HG03575 (cell line): ENCODE measurements around the gene EIF3I.

ENCODE experiments used
- ATAC-seq: cut with Tn5 transposase; IDR thresholded peaks from one replicate; pipeline ENCODE4 v1.9.1; 2021; ENCODE audit not compliant: unreplicated experiment, insufficient number of reproducible peaks, low FRiP score; ENCODE audit errors: extremely low read depth

Gene EIF3I

GRCh38 chr1:32223683-32224082, 1.5 kb downstream of the EIF3I start:
- ATAC-seq = no peak

- ATAC-seq = no peak
These were observed 2.1 kb downstream of the EIF3I start for GRCh38 chr1:32224285-32224684.

- ATAC-seq = no peak
These were observed 6.6 kb downstream of the EIF3I start for GRCh38 chr1:32228771-32229170.

GRCh38 chr1:32231843-32232432, 9.7 kb downstream of the EIF3I start:
- no peak for ATAC-seq

- no peak for ATAC-seq
These were observed 10.5 kb downstream of the EIF3I start for GRCh38 chr1:32232558-32233304.

- no peak for ATAC-seq
These were observed 12.6 kb downstream of the EIF3I start for GRCh38 chr1:32234792-32235191.

GRCh38 chr1:32239337-32239736, 17.1 kb downstream of the EIF3I start:
- no peak for ATAC-seq

- ATAC-seq = no peak
These were observed 17.6 kb downstream of the EIF3I start for GRCh38 chr1:32239790-32240139.

- ATAC-seq = no peak
These were observed 18.1 kb downstream of the EIF3I start for GRCh38 chr1:32240140-32240951.

- no peak for ATAC-seq
These were observed 19.0 kb downstream of the EIF3I start for GRCh38 chr1:32241001-32241763.

GRCh38 chr1:32242341-32242851, 20.2 kb downstream of the EIF3I start:
- ATAC-seq = no peak

- no peak for ATAC-seq
These were observed 24.7 kb downstream of the EIF3I start, which contains the start of gene FAM167B for GRCh38 chr1:32246888-32247273. Gene FAM167B (plus strand): TSS chr1:32247222. CDS start chr1:32247422, 200 bp downstream.

GRCh38 chr1:32247452-32247851, 25.2 kb downstream of the EIF3I start:
- no peak for ATAC-seq

GRCh38 chr1:32247983-32248889, 26.0 kb downstream of the EIF3I start:
- ATAC-seq = no peak

- no peak for ATAC-seq
These were observed 27.8 kb downstream of the EIF3I start for GRCh38 chr1:32249831-32250525.

GRCh38 chr1:32250893-32251716, 28.9 kb downstream of the EIF3I start, which contains the start of gene LCK:
Gene LCK (plus strand): TSS chr1:32251265. CDS start chr1:32274330, 23,065 bp downstream.
- no peak for ATAC-seq
